ENCODE data around the gene FANCM. TPM values are rescaled to one million over a fixed set of nuclear protein-coding genes. Genes with fewer than 3 reads are reported as not detected.

FANCM gene
- total and polyA plus RNA-seq, 9 of the 15 experiments (the other 6 are each of a cell fraction or from before 2014, with no cell fraction given) = 5.1 to 14.4 (median 6.2) TPM

GRCh38 chr14:45204241-45204640 lies 68.5 kb downstream of the FANCM start:
- no TSS peak for BruUV-seq (replicated peaks)
- intact Hi-C loops (cut with micrococcal nuclease) (no loop called here), in situ Hi-C loops (cut with MboI) (no loop called here)
- no peak for FAIRE-seq
- ChIA-PET CTCF (ENCODE audit: low intra/inter-chr PET ratio) (no interaction called here), POLR2A (no interaction called here)
- H3K27ac ChIP-seq (ENCODE audit: extremely low read depth, low read depth, low read length) = no peak overlapping the region
- no peaks in the 10 kb centered on the region for H3K4me1 ChIP-seq (replicated peaks in 1 of 2; ENCODE audit: control insufficient read depth in 2 of 2, insufficient read depth in 2 of 2, low read length in 2 of 2)
- H4K20me1 ChIP-seq (replicated peaks; ENCODE audit: control insufficient read depth, insufficient read depth, low read length) = no peaks in the 10 kb centered on the region
- no peaks in the 10 kb centered on the region for H3K79me2 ChIP-seq (ENCODE audit: control insufficient read depth, insufficient read depth, low read length)
- ATAC-seq = no peak
- H3K4me3 ChIP-seq = no peak overlapping the region
- no peak overlapping the region for H3K4me2 ChIP-seq (ENCODE audit: insufficient read depth, low read length)
- DNase-seq (ENCODE audit: extremely low read depth in 1 of 4, low spot score in 3 of 4) = no peak
- no peaks in the 10 kb centered on the region for H3K9me3 ChIP-seq (replicated peaks; ENCODE audit: control insufficient read depth, insufficient read depth, low read depth, low read length)
- no peak overlapping the region for H2AFZ ChIP-seq (ENCODE audit: low read depth, low read length)
- H3K27me3 ChIP-seq (ENCODE audit: control insufficient read depth in 2 of 2, insufficient read depth in 2 of 2, low read length in 2 of 2) = no peaks in the 10 kb centered on the region
- H3K9ac ChIP-seq (ENCODE audit: insufficient read depth in 1 of 2, low read depth in 2 of 2, low read length in 2 of 2) = no peak overlapping the region
- H3K9me1 ChIP-seq (ENCODE audit: control insufficient read depth, insufficient read depth, low read length) = no peaks in the 10 kb centered on the region
- peaks cover 40% of the 10 kb centered on the region; the same call in 2 of the 3 replicates for H3K36me3 ChIP-seq (ENCODE audit: control insufficient read depth, insufficient read depth, low read length)
- no peak for TF ChIP-seq KHSRP (IDR thresholded peaks at IDR 0.05)
- no peak for TF ChIP-seq HEY1 (CRISPR knock-in tag; IDR thresholded peaks at IDR 0.05; ENCODE audit: borderline replicate concordance)
- no peak for TF ChIP-seq MEF2A (IDR thresholded peaks at IDR 0.05; ENCODE audit: control insufficient read depth, low read depth, low read length)

- ATAC-seq (no peak), DNase-seq (ENCODE audit: extremely low read depth in 1 of 4, low spot score in 3 of 4) (no peak), FAIRE-seq (no peak)
- intact Hi-C loops (cut with micrococcal nuclease) = no loop called here
- BruUV-seq (replicated peaks) = no TSS peak
- no peaks in the 10 kb centered on the region for H3K9me1 ChIP-seq (ENCODE audit: control insufficient read depth, insufficient read depth, low read length)
- no peaks in the 10 kb centered on the region for H3K9me3 ChIP-seq (replicated peaks; ENCODE audit: control insufficient read depth, insufficient read depth, low read depth, low read length)
- H3K4me2 ChIP-seq (ENCODE audit: insufficient read depth, low read length) = no peak overlapping the region
- H3K4me1 ChIP-seq (replicated peaks in 1 of 2; ENCODE audit: control insufficient read depth in 2 of 2, insufficient read depth in 2 of 2, low read length in 2 of 2) = no peaks in the 10 kb centered on the region; a peak in 2 of 5 replicates
- WGBS (ENCODE audit: insufficient coverage, low coverage, missing lambda C conversion rate) = 100% methylated on average over 1 of the region's 1 CpG
- no peaks in the 10 kb centered on the region for H3K79me2 ChIP-seq (ENCODE audit: control insufficient read depth, insufficient read depth, low read length)
- no peak overlapping the region for H2AFZ ChIP-seq (ENCODE audit: low read depth, low read length)
- H3K27me3 ChIP-seq (ENCODE audit: control insufficient read depth in 2 of 2, insufficient read depth in 2 of 2, low read length in 2 of 2) = no peaks in the 10 kb centered on the region
- in situ Hi-C loops (cut with MboI) = no loop called here
- H3K36me3 ChIP-seq (ENCODE audit: control insufficient read depth, insufficient read depth, low read length) = peaks cover 40% of the 10 kb centered on the region
- H3K9ac ChIP-seq (ENCODE audit: insufficient read depth in 1 of 2, low read depth in 2 of 2, low read length in 2 of 2) = no peak overlapping the region
- no peak overlapping the region for H3K27ac ChIP-seq (ENCODE audit: extremely low read depth, low read depth, low read length)
- no peak overlapping the region for H3K4me3 ChIP-seq
- CTCF ChIA-PET (ENCODE audit: low intra/inter-chr PET ratio) = no interaction called here
- POLR2A ChIA-PET = no interaction called here
- H4K20me1 ChIP-seq (replicated peaks; ENCODE audit: control insufficient read depth, insufficient read depth, low read length) = no peaks in the 10 kb centered on the region
- TF ChIP-seq TBL1XR1 (IDR thresholded peaks at IDR 0.05; ENCODE audit: low read length in 2 of 2) = no peak
- TF ChIP-seq MAFF (IDR thresholded peaks at IDR 0.05; ENCODE audit: low read length) = no peak
- no peak for TF ChIP-seq SMARCB1 (IDR thresholded peaks at IDR 0.05; ENCODE audit: insufficient read length, low read depth)
- no peak for TF ChIP-seq RUNX1 (IDR thresholded peaks at IDR 0.05; ENCODE audit: low read depth)
- TF ChIP-seq, protein P1, sequence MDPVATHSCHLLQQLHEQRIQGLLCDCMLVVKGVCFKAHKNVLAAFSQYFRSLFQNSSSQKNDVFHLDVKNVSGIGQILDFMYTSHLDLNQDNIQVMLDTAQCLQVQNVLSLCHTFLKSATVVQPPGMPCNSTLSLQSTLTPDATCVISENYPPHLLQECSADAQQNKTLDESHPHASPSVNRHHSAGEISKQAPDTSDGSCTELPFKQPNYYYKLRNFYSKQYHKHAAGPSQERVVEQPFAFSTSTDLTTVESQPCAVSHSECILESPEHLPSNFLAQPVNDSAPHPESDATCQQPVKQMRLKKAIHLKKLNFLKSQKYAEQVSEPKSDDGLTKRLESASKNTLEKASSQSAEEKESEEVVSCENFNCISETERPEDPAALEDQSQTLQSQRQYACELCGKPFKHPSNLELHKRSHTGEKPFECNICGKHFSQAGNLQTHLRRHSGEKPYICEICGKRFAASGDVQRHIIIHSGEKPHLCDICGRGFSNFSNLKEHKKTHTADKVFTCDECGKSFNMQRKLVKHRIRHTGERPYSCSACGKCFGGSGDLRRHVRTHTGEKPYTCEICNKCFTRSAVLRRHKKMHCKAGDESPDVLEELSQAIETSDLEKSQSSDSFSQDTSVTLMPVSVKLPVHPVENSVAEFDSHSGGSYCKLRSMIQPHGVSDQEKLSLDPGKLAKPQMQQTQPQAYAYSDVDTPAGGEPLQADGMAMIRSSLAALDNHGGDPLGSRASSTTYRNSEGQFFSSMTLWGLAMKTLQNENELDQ (CRISPR knock-in tag; IDR thresholded peaks at IDR 0.05; ENCODE audit: borderline replicate concordance) = no peak
- TF ChIP-seq CBX5 (IDR thresholded peaks at IDR 0.05; ENCODE audit: borderline replicate concordance, low read depth) = no peak
- no peak for TF ChIP-seq HDAC3 (IDR thresholded peaks at IDR 0.05; ENCODE audit: borderline replicate concordance, partially characterized antibody)
- TF ChIP-seq TAF7 (tag; IDR thresholded peaks at IDR 0.05) = no peak
- no peak for TF ChIP-seq PYGO2 (tag; IDR thresholded peaks at IDR 0.05)
- TF ChIP-seq NONO (IDR thresholded peaks at IDR 0.05; ENCODE audit: low read depth in 2 of 2, low read length in 1 of 2) = no peak
- TF ChIP-seq EHMT2 (IDR thresholded peaks at IDR 0.05) = no peak
- no peak for TF ChIP-seq MTA3 (IDR thresholded peaks at IDR 0.05; ENCODE audit: borderline replicate concordance)
Observed at GRCh38 chr14:45210159-45210558, 74.4 kb downstream of the FANCM start.
